Tibial nerve (tissue), 4 donors: ENCODE measurements around the gene FBXO21.

Experiments
- CTCF ChIP-seq, 5 experiments: fragments of 200-600 bp in 3 of 5; fragments of 450-650 bp in 2 of 5; sonication (generic) in 3 of 5; IDR thresholded peaks; one replicate each; pipeline ENCODE4 v1.5.1; 2016 to 2019; ENCODE audit warnings: antibody characterized with exemption in 5 of 5, mild to moderate bottlenecking in 3 of 5, moderate library complexity in 2 of 5
- EP300 ChIP-seq, 2 donors: sonication (generic); formaldehyde crosslinking; IDR thresholded peaks; one replicate each; pipeline ENCODE4 v1.6.1; 2017; ENCODE audit warnings: antibody characterized with exemption in 2 of 2, mild to moderate bottlenecking in 1 of 2
- POLR2A ChIP-seq, 2 donors: fragments of 450-650 bp; IDR thresholded peaks; one replicate each; pipeline ENCODE4 v1.6.1; 2017; ENCODE audit warnings: antibody characterized with exemption in 2 of 2, mild to moderate bottlenecking in 2 of 2, moderate library complexity in 2 of 2

GRCh38 chr12:117144599-117144998 is 45.7 kb downstream of the FBXO21 start:
- TF ChIP-seq CTCF (IDR thresholded peaks at IDR 0.05) (no peak), EP300 (IDR thresholded peaks at IDR 0.05) (no peak), POLR2A (IDR thresholded peaks at IDR 0.05) (no peak)
